Measurements from ENCODE around the gene TAS2R40. TPM values are rescaled to one million over a fixed set of nuclear protein-coding genes. Genes with fewer than 3 reads are reported as not detected.
"Not testable (repeated sequence)": the region's sequence is repeated elsewhere in the genome, so short reads cannot be mapped to it uniquely, and the experiment has no call there.

The TAS2R40 gene
- total RNA-seq, 2 donors from 2014 or later = not detected

DNA sequence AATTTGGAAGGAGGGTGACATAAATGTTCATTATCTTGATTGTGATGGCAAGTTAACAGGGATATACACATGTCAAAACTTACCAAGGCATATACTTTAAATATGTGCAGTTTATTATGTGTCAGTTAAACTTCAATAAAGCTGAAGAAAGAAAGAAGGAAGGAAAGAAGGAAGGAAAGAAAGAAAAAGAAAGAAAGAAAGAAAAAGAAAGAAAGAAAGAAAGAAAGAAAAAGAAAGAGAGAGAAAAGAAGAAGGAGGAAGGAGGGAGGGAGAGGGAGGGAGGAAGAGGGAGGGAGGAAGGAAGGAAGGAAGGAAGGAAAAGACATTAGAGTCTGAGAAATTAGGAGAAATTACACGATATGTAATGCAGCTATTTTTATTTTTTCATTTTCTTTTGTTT is 25.5 kb downstream of the TAS2R40 start:
- no peak overlapping the region for H3K4me3 Mint-ChIP-seq
- peaks cover 3% of the 10 kb centered on the region for H3K9me3 Mint-ChIP-seq
- H3K27ac Mint-ChIP-seq = peak overlapping the region in 1 of 2 donors; percentile 94
- H3K27me3 Mint-ChIP-seq = peaks cover 0 to 6% of the 10 kb centered on the region in 2 donors
- H3K4me1 Mint-ChIP-seq (ENCODE audit: low read depth in 2 of 2) = peaks cover 45 to 83% of the 10 kb centered on the region in 2 donors
- peaks cover 8% of the 10 kb centered on the region for H3K36me3 Mint-ChIP-seq
- no peak for ATAC-seq
- no peak for DNase-seq (ENCODE audit: low spot score)

DNA sequence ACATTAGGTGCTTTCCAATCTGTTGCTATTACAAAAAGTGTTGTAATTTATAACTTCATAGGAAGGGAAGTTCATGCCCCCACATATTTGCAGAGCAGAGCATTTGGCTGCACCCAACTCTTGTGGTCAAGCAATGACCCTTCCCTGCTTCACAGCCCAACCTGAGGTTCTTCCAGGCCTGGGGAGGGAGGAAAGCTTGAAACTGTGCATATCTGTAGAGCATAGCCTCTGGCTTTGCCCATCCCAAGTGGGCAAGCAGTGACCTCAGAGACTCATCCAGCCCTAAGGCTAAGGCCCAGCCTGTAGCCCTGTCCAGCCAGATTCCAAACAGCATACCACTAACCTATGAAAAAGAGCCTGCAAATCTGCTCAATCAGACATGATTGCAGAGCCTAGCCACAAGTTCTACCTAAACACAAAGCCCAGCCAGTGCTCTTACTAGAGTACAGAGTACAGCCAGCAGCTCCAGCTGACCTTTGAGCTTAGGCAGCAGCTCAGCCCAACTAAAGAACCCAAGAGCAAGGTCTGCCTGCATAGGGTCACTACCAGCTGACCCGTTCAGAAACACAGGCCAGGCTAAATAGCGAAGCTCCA is 27.0 kb downstream of the TAS2R40 start:
- no peak for ATAC-seq
- no peak for DNase-seq (ENCODE audit: low spot score)
- Mint-ChIP-seq H3K4me3 (peak overlapping the region; percentile 61), H3K27me3 (peaks cover 0 to 4% of the 10 kb centered on the region in 2 donors), H3K27ac (peak overlapping the region in 1 of 2 donors; percentile 73), H3K4me1 (ENCODE audit: low read depth in 2 of 2) (peaks cover 45 to 81% of the 10 kb centered on the region in 2 donors), H3K36me3 (peaks cover 15% of the 10 kb centered on the region), H3K9me3 (peaks cover 3% of the 10 kb centered on the region)

DNA sequence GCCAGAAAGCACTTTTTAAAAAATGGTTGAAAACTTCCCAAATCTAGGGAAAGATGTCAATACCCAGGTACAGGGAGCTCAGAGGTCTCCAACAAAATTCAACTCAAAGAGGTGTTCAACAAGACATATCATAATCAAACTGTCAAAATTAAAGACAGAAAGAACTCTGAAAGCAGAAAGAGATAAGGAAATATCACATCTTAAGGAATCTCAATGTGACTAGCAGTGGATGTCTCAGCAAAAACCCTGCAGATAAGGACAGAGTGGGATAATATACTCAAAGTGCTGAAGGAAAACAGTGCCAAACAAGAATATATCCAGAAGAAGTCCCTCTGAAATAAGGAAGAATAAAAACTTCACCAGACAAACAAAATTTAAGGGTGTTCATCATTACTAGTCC is 28.4 kb downstream of the TAS2R40 start:
- peaks cover 3% of the 10 kb centered on the region for H3K9me3 Mint-ChIP-seq
- peaks cover 0 to 3% of the 10 kb centered on the region in 2 donors for H3K27me3 Mint-ChIP-seq
- peaks cover 40 to 75% of the 10 kb centered on the region in 2 donors for H3K4me1 Mint-ChIP-seq (ENCODE audit: low read depth in 2 of 2)
- DNase-seq (ENCODE audit: low spot score) (no peak), ATAC-seq (no peak)
- peak overlapping the region; percentile 61 for H3K4me3 Mint-ChIP-seq
- H3K27ac Mint-ChIP-seq = peak overlapping the region; percentile 36 to 73
- peaks cover 21% of the 10 kb centered on the region for H3K36me3 Mint-ChIP-seq

DNA sequence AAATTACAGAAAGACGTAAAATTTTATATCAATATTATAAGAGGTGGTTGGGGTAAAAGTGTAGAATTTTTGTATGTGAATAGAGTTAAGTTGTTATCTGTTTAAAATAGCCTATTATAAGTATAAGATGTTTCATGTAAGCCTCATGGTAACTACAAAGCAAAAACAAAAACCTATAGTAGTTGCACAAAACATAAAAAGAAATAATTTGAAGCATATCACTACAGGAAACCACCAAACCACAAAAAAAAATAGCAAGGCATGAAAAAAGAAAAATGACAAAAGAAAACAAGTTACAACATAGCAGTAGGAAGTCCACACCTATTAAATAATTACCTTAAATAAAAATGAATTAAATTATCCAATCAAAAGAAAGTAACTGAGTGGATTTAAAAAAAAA is 29.0 kb downstream of the TAS2R40 start:
- Mint-ChIP-seq H3K36me3 (peaks cover 21% of the 10 kb centered on the region), H3K4me1 (ENCODE audit: low read depth in 2 of 2) (peaks cover 34 to 74% of the 10 kb centered on the region in 2 donors), H3K27ac (peak overlapping the region; percentile 15 to 36), H3K9me3 (peaks cover 3% of the 10 kb centered on the region), H3K27me3 (peaks cover 0 to 2% of the 10 kb centered on the region in 2 donors), H3K4me3 (peak overlapping the region; percentile 61)
- ATAC-seq (no peak), DNase-seq (ENCODE audit: low spot score) (no peak)

DNA sequence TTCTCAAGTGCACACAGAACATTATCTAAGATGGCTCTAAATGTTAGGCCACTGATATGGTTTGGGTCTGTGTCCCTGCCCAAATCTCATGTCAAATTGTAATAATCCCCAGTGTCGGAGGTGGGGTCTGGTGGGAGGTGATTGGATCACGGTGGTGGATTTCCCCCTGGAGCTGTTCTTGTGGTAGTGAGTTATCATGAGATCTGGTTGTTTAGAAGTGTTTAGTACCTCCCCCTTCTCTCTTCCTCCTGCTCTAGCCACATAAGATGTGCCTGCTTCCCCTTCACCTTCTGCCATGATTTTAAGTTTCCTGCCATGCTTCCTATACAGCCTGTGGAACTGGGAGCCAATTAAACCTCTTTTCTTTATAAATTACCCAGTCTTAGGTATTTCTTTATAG is 30.2 kb downstream of the TAS2R40 start:
- peaks cover 21% of the 10 kb centered on the region for H3K36me3 Mint-ChIP-seq
- no peak for DNase-seq (ENCODE audit: low spot score)

DNA sequence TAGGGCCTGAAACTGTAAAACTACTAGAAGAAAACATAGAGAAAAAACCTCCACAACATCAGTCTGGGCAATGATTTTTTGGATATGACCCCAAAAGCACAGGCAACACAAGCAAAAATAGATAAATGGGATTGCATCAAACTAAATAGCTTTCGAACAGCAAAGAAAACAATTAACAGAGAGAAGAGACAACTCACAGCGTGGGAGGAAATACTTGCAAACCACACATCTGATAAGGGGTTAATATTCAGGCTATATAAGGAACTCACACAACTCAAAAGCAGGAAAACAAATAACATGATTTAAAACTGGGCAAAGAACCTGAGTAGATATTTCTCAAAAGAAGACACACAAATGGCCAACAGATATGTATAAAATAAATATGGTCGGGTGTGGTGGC is 33.7 kb downstream of the TAS2R40 start:
- peaks cover 15% of the 10 kb centered on the region for H3K36me3 Mint-ChIP-seq
- H3K4me3 Mint-ChIP-seq = no peak overlapping the region
- no peak for DNase-seq (ENCODE audit: low spot score)
- no peak for ATAC-seq
- no peak overlapping the region for H3K27ac Mint-ChIP-seq
- H3K27me3 Mint-ChIP-seq = no peaks in the 10 kb centered on the region
- no peaks in the 10 kb centered on the region for H3K9me3 Mint-ChIP-seq
- peaks cover 15 to 45% of the 10 kb centered on the region in 2 donors for H3K4me1 Mint-ChIP-seq (ENCODE audit: low read depth in 2 of 2)

More for the DNA sequence above, 30.2 kb downstream of the TAS2R40 start:
- Mint-ChIP-seq H3K27ac (peak overlapping the region; percentile 3 to 75), H3K4me3 (no peak overlapping the region), H3K4me1 (ENCODE audit: low read depth in 2 of 2) (peaks cover 26 to 62% of the 10 kb centered on the region in 2 donors), H3K27me3 (no peaks in the 10 kb centered on the region), H3K9me3 (peaks cover 3% of the 10 kb centered on the region)
- no peak for ATAC-seq

DNA sequence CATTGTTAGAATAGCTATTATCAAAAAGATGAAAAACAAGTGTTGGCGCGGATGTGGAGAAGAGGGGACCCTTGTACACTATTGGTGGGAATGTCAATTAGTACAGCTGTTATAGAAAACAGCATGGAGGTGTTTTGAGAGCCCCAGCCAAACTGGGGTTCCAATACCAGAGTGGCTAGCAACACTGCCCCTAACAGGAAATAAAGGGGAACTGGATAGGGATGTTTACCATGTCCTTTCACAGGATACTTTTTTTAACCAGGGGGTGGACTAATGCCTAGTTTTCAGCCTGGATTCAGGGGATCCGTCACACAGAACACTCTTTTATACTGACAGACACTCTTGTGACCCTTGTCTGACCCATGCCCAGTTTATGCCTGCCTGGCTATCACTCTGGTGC is 34.5 kb downstream of the TAS2R40 start:
- ATAC-seq = no peak
- Mint-ChIP-seq H3K4me3 (no peak overlapping the region), H3K27ac (no peak overlapping the region), H3K4me1 (ENCODE audit: low read depth in 2 of 2) (peaks cover 11 to 37% of the 10 kb centered on the region in 2 donors), H3K27me3 (no peaks in the 10 kb centered on the region), H3K36me3 (peaks cover 15% of the 10 kb centered on the region), H3K9me3 (no peaks in the 10 kb centered on the region)
- DNase-seq (ENCODE audit: low spot score) = no peak

DNA sequence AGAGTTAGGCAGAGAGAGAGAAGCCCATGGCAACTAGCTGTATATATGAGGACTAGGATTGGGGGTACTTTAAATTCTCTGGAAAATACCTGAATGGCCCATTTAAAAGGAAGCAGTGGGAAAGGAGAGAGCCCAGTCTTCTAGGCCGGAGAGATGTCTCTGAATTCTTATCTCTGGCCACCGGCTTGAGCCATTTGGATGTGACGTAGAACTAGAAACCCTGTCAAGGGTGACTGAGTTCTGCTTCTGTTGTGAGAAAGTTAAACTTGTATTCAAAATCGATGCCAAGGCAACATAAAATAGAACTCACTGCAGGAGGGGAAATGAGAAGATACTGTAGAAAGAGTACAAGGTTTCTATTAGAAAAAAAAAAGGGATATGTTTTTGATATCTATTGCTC is 35.1 kb downstream of the TAS2R40 start:
- no peaks in the 10 kb centered on the region for H3K9me3 Mint-ChIP-seq
- no peak overlapping the region for H3K27ac Mint-ChIP-seq
- no peak overlapping the region for H3K4me3 Mint-ChIP-seq

DNA sequence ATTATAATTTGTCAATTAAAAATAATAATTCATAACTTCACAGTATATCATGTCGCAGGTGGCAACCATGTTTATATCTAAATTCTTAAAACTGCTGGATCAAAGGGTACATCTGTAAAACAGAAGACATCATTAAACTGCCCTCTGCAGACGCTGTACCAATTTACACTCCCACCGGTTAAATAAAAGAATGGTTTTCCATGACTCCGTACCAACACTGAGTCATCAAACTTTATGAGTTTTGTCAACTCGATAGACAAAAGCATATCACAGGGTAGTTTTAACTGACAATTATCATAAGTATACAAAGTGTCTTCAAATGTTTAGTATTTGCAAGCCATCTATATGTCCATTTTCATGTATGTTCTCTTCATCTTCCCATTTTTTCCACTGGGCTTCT is 35.7 kb downstream of the TAS2R40 start:
- no peaks in the 10 kb centered on the region for H3K27me3 Mint-ChIP-seq
- no peak overlapping the region for H3K27ac Mint-ChIP-seq
- DNase-seq (ENCODE audit: low spot score) = no peak
- H3K9me3 Mint-ChIP-seq = no peaks in the 10 kb centered on the region
- H3K36me3 Mint-ChIP-seq = peaks cover 12% of the 10 kb centered on the region
- ATAC-seq = no peak
- peaks cover 8 to 32% of the 10 kb centered on the region in 2 donors for H3K4me1 Mint-ChIP-seq (ENCODE audit: low read depth in 2 of 2)
- H3K4me3 Mint-ChIP-seq = no peak overlapping the region

More for the DNA sequence above, 35.1 kb downstream of the TAS2R40 start:
- DNase-seq (ENCODE audit: low spot score) (no peak), ATAC-seq (no peak)
- peaks cover 8 to 34% of the 10 kb centered on the region in 2 donors for H3K4me1 Mint-ChIP-seq (ENCODE audit: low read depth in 2 of 2)
- H3K27me3 Mint-ChIP-seq = no peaks in the 10 kb centered on the region
- peaks cover 15% of the 10 kb centered on the region for H3K36me3 Mint-ChIP-seq

DNA sequence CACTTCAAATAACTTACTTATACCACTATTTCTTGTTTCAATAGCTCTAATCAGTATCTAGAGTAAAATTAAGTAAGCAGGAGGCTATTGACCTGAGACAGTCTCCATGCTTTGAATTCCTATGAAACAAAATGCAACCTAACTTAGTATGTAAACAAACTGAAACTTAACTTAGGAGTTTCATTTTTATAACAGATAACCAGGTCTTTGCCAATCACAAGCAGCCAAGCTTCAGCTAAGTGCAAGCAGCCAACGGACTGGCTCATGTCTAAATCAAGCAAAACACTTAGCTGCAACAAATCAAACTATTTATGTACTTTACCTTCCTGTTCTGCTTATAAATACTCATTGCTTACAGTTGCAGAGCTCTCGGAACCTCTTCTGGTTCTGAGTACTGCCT is 37.0 kb downstream of the TAS2R40 start:
- DNase-seq (ENCODE audit: low spot score) = no peak
- H3K4me3 Mint-ChIP-seq = peak overlapping the region; percentile 57
- H3K27ac Mint-ChIP-seq = peak overlapping the region; percentile 49 to 63
- peaks cover 14 to 34% of the 10 kb centered on the region in 2 donors for H3K4me1 Mint-ChIP-seq (ENCODE audit: low read depth in 2 of 2)
- peaks cover 6% of the 10 kb centered on the region for H3K36me3 Mint-ChIP-seq
- peak in 1 of 2 donors; percentile 17 for ATAC-seq
- no peaks in the 10 kb centered on the region for H3K9me3 Mint-ChIP-seq
- H3K27me3 Mint-ChIP-seq = no peaks in the 10 kb centered on the region

DNA sequence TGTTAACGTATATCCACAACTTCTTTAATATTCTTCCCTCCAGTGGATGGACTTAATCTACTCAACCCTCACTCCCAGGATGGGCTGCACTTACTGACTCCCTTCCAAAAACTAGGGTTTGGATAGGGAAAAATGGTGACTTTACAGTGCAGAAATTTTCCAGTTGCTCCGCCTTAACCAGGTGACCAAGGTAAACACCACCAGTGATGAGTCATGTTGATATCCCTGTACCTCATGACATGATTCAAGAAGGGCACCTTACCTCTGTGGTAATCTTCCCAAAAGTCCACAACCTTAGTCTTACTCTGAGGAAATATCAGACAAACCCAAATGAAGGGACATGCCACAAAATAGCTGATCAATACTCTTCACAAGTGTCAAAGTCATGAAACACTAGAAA is 37.9 kb downstream of the TAS2R40 start:
- Mint-ChIP-seq H3K4me3 (no peak overlapping the region), H3K27me3 (no peaks in the 10 kb centered on the region), H3K4me1 (ENCODE audit: low read depth in 2 of 2) (peaks cover 23 to 43% of the 10 kb centered on the region in 2 donors), H3K27ac (peak overlapping the region; percentile 5 to 49), H3K36me3 (no peaks in the 10 kb centered on the region), H3K9me3 (no peaks in the 10 kb centered on the region)
- DNase-seq (ENCODE audit: low spot score) (no peak), ATAC-seq (no peak)

DNA sequence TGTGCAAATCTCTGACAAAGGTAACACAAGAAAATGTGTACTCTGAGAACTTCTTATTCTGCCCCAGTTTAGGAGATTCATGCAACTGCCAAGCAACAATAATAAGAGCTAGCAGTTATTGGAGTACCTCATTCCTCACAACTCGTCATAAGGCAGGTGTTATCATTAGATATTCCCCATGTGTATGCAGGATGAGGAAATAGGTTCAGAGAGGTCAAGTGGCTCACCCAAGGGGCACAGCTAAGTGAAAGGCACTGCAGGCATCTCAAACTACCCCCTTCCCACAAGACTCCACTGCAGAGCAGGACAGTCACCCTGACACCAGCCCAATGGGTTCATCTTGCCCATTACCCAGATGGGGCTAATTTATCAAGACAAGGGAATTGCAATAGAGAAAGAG is 40.1 kb downstream of the TAS2R40 start:
- Mint-ChIP-seq H3K36me3 (peaks cover 6% of the 10 kb centered on the region), H3K27me3 (no peaks in the 10 kb centered on the region), H3K4me1 (ENCODE audit: low read depth in 2 of 2) (peaks cover 29 to 43% of the 10 kb centered on the region in 2 donors), H3K9me3 (no peaks in the 10 kb centered on the region), H3K4me3 (peak overlapping the region; percentile 72), H3K27ac (peak overlapping the region; percentile 98)
- DNase-seq (ENCODE audit: low spot score) (no peak), ATAC-seq (no peak)

DNA sequence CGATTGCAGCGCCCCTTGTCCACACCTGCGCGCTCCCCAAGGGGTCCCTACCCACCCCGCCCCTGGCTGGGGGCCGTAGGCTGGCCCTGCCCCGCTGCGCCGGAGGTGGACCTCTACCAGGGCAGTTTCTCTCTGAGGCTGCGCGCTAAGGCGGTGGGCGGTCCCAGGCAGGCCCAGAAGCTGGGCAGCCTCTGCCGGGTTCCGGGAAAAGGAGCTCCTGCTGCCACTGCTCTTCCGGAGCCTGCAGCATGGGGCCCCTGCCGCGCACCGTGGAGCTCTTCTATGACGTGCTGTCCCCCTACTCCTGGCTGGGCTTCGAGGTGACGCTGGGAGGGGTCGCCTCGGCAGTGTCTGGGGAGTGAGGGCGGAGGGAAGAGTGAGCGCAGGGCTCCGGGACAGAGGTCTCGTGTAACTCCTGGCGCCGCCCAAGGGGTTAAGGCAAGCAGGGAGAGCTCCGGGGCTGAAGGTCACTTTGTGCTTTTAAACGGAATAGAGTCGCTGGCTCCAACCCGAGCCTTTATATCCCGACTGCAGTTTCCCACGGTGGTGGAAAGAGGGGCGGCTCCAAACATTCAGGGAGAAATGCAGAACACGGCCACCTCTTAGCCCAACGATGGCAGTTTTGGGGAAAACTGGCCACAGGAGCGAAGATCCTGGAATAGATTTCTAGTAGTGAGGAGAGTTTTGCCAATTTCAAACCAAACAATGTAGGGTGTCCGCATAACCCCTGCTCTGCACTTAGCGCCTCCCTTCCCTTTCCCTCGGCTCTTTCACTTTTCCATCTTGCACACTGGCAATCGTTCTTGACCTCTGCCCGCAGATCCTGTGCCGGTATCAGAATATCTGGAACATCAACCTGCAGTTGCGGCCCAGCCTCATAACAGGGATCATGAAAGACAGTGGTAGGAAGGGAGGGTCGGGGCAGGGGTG is 41.7 kb downstream of the TAS2R40 start, which contains the start of gene GSTK1:
GSTK1 (plus strand) TSS at position 176 of the 930 bp plus-strand sequence; CDS start at position 249, 73 bp downstream.
- H3K36me3 Mint-ChIP-seq = peaks cover 6% of the 10 kb centered on the region

DNA sequence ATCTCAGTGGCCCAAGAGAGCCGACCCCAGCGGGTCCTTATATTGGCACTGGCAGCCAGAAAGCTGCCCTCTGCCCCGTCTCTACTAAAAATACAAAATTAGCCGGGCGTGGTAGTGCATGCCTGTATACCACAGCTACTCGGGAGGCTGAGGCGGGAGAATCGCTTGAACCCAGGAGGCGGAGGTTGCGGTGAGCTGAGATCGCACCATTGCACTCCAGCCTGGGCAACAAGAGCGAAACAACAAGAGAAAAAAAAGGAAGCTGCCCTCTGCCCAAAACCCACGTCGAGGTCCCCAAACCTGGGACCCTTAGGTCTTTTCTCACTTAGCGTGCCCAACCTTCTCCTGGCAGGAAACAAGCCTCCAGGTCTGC is 42.3 kb downstream of the TAS2R40 start:
- ATAC-seq; H3K27me3 Mint-ChIP-seq; H3K9me3 Mint-ChIP-seq; DNase-seq (ENCODE audit: low spot score): not testable (repeated sequence)
- peaks cover 12% of the 10 kb centered on the region for H3K36me3 Mint-ChIP-seq
- H3K4me1 Mint-ChIP-seq (ENCODE audit: low read depth in 2 of 2) = peaks cover 27 to 35% of the 10 kb centered on the region in 2 donors
- peak overlapping the region; percentile 98 for H3K27ac Mint-ChIP-seq
- peak overlapping the region; percentile 90 for H3K4me3 Mint-ChIP-seq

More for the DNA sequence above, 41.7 kb downstream of the TAS2R40 start, which contains the start of gene GSTK1:
- ATAC-seq = peak; percentile 99
- DNase-seq (ENCODE audit: low spot score) = peak; percentile 95
- no peaks in the 10 kb centered on the region for H3K27me3 Mint-ChIP-seq
- H3K27ac Mint-ChIP-seq = peak within 1 kb of the TSS; percentile 98
- H3K9me3 Mint-ChIP-seq = no peaks in the 10 kb centered on the region
- H3K4me3 Mint-ChIP-seq = peak within 1 kb of the TSS; percentile 90
- H3K4me1 Mint-ChIP-seq (ENCODE audit: low read depth in 2 of 2) = peaks cover 29 to 42% of the 10 kb centered on the region in 2 donors

Measured in natural killer cell treated with Interleukin-12 subunit alpha and Interleukin-12 subunit beta and Interleukin-15 and Interleukin-18, amount 100 ng/mL, for 72 hours (primary cell).